Stimulated activated CD4-positive, alpha-beta T cell treated with anti-CD3 and anti-CD28 coated beads, Interleukin-2, amount 100 ng/mL, for 48 hours (primary cell): Measurements from ENCODE around the gene PNLDC1.

Source experiments
- DNase-seq, 2 donors: peaks; one replicate each; pipeline ENCODE4 v3.0.0-alpha.2; 2020

PNLDC1 gene, protein sequence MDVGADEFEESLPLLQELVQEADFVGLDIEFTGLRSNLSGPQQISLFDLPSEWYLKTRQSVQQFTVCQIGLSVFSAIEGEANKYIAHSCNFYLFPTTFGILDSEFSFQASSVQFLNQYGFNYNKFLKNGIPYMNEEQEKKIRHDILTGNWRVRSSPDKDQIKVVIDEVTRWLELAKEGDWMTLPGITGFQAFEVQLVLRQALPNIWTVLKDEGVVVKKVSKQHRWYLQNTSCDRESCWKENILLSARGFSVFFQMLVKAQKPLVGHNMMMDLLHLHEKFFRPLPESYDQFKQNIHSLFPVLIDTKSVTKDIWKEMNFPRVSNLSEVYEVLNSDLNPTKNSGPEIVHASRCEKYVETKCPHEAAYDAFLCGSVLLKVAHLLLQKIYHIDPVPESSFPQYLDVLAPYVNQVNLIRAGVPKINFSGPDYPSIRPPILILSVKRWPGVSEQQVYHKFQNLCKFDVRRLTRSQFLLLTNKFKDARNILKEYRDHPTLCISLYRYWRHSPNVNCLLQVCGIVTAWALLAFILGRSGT

DNA sequence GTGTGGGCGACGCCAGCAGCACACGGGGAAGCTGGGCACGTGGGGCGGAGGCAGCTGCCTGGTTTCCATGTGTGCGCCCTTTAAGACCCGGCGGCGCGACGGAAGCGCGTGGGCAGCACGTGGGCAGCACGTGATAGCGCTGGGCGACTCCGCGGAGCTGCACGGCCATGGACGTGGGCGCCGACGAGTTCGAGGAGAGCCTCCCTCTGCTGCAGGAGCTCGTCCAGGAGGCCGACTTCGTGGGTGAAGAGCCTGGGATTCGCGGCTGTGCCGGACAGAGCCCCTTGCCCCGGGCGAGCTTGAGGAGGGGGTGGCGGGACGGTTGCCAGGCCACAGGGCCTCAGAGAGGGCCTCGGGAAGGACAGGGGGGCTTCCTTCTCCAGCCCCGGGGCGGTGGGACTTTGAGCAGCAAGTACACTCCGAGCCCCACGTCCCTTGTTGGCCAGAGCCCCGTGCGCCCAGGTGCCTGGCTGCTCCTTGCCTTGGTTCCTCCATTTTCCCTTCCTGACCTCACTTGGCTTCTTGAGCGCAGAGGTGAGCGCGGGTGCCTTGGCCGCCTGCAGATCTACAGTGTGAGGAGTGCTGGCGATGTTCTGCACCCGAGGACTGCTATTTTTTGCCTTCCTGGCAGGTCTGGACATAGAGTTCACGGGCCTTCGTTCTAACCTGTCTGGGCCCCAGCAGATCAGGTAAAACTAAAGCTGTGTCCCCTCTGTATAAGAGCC is at the start of gene PNLDC1:
Gene PNLDC1, plus strand, starts transcription at position 136 of the 725 bp plus-strand sequence. Its CDS starts 32 bp downstream, at position 168.
- no peak for DNase-seq

DNA sequence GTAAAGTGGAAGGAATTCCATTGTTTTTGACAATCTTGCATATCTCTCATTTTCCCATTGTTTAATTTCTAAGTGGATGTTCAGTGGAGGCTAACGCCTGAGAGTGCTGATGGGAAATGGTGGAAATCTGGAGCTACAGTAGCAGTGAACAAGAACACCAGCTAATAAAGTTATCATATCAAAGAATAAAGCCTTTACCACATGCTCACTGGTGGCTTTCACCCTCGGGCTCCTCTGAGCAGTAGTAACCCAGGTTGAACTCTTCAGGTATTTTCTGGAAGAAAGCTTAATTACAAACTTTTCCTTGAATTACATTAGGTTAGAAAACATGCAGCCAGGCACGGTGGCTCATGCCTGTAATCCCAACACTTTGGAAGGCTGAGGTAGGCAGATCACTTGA is 48.6 kb upstream of the PNLDC1 start:
- no peak for DNase-seq

DNA sequence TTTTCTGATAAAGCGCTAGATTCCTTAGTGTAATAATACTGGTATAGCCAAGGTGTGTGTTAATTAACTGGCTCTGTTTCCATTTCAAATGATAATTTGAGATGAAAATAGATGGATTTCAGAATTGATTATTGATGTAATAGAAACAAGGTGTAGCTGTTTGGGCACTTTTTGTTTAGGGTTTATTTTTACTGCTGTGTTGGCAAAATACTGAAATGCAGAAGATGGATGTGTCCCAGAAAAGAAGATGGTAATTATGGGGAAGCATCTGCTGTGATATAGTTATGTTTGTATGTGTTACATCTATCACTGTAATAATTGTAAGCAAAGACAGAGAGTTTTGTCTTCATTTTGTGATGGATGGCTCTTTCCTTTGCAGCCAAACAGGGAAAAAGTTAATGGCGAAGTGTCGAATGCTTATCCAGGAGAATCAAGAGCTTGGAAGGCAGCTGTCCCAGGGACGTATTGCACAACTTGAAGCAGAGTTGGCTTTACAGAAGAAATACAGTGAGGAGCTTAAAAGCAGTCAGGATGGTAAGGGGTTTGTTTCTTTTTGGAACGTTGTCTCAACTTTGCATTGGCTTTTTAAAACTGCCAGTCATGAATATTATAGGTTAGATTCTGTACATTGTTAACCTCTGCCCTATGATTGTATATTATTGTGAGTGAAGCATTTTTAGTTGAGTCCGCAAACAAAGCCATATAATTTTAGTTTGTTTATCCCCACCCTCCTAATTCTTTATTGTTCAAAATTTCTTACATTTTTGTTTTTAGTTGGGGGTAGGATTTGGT is 46.8 kb upstream of the PNLDC1 start:
- no peak for DNase-seq

DNA sequence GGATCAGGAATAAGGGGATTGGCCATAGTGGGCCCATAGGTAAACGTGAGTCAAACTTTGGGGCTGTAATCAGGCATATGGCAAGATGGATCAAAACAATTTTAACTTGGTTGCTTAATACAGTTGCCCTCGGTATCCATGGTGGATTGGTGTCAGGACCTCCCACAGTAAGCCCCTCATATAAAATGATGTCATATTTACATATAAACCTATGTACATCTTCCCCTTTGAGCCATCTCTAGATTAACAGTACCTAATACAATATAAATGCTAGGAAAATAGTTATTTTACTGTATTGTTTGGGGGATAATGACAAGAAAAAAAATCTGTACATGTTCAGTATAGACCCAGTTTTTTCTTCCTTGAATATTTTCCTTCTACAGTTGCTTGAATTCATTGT is 45.7 kb upstream of the PNLDC1 start:
- DNase-seq, result no peak

DNA sequence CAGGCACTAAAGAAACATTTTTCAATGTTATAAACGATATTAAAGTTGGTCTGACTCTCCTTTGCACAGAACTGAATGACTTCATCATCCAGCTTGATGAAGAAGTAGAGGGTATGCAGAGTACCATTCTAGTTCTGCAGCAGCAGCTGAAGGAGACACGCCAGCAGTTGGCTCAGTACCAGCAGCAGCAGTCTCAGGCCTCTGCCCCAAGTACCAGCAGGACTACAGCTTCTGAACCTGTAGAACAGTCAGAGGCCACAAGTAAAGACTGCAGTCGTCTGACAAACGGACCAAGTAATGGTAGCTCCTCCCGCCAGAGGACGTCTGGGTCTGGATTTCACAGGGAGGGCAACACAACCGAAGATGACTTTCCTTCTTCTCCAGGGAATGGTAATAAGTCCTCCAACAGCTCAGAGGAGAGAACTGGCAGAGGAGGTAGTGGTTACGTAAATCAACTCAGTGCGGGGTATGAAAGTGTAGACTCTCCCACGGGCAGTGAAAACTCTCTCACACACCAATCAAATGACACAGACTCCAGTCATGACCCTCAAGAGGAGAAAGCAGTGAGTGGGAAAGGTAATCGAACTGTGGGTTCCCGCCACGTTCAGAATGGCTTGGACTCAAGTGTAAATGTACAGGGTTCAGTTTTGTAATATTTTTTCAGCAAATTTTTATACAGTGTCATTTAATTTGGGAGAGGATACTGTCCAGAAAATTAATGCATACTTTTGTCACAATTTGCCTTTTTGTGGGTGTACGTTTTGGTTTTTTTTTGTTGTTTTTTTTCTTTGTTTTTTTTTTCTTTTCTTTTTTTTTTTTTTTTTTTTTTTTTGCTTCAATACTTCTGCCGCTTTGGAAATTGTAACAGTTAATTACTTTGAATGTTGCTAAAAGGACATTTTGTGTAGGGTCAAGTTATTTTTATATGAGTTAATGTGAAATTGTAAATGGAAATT is 44.8 kb upstream of the PNLDC1 start:
- DNase-seq, result no peak

DNA sequence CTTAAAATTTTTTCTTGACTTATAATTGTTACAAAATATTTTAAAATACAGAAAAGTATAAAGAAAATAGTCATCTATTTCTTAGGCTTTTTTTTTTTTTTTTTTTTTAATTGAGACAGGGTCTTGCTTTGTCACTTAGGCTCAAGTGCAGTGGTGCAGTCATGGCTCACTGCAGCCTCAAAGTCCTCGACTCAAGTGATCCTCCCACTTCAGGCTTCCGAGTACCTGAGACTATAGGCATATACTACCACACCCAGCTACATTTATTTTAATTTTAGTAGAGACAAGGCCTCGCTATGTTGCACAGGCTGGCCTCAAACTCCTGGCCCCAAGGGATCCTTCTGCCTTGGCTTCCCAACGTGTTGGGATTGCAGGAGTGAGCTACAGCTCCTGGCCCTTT is 43.6 kb upstream of the PNLDC1 start:
- no peak for DNase-seq

DNA sequence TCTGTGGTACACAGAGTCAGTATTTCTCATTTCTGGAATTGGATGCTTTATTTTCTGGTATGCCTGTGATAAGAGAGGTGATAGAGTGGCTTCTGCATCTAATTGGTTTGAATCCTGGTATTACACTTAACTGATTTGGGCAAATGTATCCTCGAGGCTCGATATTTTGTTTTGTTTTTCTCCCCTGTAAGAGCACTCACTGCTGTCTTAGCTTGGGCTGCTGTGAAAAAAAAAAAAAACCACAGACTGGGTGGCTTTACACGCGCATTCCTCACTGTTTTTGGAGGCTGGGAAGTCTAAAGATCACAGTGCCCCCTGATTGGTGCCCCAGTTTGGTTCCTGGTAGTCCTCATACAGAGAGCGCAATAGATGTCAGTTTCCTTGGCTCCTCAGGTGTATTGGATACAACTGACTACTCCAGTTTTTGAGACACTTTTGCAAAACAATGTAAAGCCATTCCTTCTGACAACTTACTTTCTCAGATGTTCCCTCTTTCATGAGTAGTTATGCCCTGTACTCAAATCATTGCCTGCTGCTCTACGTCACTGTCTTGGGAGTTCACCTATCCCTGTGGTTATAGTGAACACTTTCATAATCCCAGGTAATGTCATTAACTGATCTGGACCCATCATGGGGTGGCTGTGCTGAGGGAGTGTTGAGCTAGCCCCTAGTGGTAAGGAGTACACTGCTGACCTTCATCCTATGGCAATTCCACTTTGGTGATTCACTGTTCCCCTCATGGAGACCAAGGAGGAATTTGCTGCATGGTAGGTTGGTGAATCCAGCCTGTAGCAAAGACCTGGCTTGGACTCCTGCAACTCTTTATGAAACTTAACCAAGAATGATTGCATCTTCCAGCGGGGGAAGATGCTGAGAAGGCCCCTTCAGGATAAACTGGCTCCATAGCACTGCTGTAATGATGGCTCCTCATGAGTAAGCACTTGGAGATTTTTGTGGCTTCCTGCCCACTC is 41.8 kb upstream of the PNLDC1 start:
- no peak for DNase-seq

DNA sequence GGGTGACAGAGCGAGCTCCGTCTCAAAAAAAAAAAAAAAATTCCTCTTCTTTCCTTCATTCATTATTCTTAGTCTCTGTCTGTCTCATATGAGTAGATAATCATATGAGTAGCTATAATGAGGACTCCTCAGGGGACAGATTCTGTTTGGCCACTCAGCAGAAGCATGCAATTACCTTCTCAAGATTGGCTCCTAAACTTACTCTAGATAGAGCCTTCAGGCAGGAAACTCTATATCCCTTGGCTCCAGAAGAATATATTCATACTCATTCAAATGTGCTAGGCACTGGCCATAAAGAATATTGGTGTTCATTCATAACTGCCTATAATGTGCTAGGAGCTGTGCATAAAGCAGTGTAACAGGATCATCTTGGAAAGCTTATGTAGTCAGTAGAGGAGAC is 40.4 kb upstream of the PNLDC1 start:
- no peak for DNase-seq

DNA sequence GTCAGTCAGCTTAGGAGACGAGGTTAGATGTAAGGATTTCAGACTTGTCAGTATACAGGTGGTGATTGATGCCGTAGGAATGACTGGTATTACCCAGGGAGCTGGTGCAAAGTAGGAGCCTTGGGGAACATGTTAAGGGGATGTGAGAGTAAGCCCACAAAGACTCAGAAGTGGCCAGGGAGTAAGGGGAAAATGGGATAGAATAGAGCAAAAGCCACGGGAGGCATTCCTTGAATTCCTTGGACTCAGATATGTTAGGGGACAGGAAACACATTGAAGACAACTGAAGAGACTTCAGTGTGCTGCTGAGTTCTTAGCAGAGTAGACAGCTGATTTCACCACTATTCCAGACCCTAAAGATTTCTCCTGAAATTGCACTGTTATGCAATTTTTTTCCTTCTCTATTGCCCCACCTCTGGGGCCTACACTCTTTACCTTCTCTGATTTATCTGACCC is 39.4 kb upstream of the PNLDC1 start:
- no peak for DNase-seq

DNA sequence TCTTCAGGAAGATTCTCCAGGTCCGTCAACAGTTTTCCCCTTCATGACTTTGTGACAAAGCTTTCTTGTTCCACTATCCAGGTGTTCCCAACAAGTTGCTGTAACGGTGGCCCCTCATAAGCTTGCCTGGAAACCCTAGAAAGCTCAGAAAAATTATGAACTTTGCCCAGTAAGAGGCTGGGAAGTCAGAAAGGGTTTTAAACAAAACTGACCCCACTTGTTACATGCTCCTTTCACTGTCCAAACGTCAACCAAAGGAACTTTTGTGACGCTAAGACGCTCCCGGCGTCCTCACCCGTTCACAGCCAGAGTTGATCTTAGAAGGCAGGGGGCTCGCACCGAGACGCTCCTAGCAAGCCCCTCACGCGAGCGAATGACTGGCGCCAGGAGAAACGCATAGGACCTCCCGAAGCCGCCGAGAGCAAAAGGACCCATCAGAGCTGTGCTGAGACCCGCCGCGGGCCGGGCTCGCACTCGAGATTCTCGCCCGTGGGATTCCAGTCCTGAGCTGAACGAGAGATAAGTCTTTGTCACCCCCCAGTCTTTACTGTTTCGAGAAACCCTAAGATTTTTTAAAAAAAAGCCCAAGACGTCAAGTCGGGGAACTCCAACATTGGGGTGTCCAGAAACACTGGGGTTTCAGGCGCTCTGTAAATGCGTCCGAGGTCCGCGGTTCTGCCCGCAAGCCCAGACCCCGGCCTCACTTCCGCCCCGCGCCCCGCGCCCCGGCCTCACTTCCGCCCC is 38.8 kb upstream of the PNLDC1 start:
- peak; percentile 16 to 22 for DNase-seq

DNA sequence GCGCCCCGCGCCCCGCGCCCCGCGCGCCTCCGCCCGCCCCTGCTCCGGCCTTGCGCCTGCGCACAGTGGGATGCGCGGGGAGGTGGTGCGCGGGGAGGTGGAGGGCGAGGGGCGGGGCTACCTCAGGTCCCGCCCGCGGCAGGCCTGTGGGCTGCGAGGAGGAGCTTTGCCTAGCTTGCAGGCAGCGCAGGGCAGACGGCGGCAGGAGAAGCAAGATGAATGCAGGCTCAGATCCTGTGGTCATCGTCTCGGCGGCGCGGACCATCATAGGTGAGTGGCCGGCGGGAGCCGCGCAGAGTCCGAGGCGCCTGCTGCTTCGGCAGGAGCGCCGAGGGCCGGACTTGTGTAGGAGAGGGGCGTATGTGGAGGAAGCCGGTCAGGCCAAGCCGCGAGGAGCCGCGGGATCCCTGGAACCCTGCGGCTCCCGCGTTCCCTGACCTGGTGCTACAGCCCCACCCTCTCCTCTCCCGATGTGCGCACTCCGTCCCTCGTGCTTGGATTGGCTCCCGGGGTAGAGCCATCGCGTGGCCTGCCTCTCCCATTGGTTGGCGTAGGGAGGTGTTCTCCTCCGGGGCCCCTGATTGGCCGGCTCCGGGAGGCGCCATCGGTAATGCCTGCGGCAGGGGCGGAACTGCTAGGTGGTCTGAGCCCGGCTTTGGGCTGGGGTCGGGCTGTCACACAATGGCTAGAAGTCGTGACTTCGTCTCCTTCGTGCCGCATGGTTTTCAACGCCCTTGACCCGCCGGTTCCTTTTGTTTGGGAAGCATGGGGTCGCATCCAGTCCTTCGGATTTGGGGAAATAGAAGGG is 38.0 kb upstream of the PNLDC1 start, which contains the start of gene ACAT2:
Gene ACAT2, plus strand, starts transcription at position 173 of the 808 bp plus-strand sequence. Its CDS starts 43 bp downstream, at position 216.
- peak; percentile 82 to 86 for DNase-seq

DNA sequence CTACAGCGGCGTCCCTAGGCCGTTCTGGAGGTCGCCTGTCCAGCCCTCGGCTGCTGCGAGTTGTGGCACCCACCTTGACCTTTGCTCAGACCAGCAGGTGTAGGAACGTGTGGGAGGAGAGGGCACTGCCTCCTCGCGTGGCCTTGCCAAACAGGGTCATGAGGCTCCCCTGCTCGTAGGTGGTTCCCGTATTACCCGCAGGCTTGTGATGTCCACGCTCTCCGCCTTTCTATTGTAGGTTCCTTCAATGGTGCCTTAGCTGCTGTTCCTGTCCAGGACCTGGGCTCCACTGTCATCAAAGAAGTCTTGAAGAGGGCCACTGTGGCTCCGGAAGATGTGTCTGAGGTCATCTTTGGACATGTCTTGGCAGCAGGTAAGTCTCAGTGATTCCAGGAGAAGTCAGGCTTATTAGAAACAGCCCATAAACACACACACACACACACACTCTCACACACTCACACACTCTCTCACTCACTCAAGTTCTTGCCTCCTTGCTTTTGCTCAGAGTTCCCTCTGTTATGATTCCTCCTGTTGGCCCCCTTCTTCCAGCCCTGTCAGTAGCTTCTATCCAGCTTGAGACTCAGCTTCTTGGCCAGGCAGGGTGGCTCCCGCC is 37.3 kb upstream of the PNLDC1 start:
- DNase-seq, result peak in 1 of 2 donors; percentile 5

DNA sequence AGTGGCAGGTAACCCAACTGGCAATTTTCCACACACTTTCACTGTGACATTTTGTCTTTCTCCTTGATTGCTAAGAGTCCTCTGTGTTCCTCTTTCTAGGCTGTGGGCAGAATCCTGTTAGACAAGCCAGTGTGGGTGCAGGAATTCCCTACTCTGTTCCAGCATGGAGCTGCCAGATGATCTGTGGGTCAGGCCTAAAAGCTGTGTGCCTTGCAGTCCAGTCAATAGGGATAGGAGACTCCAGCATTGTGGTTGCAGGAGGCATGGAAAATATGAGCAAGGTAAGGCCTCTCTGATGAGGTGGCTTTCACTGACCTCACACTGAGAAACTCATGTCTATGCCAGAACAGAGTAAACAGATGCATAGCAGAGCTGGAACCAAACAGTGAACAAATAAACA is 33.2 kb upstream of the PNLDC1 start:
- no peak for DNase-seq

DNA sequence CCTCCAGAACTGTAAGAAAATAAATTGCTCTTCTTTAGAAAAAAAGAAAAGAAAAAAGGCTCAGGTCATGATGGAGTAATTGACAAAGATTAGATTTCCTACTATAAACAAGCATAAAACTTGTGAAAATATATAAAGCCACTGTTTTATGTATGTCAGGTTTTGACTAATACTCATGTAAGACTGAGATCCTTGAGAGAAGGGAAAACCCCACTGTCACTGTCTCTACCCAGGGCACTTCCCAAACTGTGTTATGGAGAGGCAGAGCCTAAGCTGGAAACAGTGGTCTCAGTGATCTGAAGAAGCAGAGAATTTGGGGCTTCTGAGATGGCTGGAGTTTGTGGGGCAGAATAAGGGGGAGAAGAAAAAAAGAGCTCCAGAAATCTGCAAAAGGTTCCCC is 30.6 kb upstream of the PNLDC1 start:
- no peak for DNase-seq

DNA sequence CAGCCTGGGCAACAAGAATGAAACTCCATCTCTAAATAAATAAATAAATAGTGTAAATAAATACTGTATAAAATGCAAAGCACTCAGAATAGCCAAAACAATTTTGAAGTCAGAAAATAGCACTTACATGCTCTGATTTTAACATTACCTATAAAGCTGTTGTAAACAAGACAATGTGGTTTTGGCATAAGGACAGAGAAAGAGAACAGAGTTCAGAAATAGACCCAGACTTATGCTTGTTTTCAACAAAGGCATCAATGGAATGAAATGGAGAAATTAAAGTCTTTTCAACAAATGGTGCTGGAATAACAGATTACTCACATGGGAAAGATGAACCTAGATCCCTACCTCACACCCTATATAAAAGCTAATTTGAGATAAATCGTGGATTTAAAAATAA is 27.9 kb upstream of the PNLDC1 start:
- no peak for DNase-seq

DNA sequence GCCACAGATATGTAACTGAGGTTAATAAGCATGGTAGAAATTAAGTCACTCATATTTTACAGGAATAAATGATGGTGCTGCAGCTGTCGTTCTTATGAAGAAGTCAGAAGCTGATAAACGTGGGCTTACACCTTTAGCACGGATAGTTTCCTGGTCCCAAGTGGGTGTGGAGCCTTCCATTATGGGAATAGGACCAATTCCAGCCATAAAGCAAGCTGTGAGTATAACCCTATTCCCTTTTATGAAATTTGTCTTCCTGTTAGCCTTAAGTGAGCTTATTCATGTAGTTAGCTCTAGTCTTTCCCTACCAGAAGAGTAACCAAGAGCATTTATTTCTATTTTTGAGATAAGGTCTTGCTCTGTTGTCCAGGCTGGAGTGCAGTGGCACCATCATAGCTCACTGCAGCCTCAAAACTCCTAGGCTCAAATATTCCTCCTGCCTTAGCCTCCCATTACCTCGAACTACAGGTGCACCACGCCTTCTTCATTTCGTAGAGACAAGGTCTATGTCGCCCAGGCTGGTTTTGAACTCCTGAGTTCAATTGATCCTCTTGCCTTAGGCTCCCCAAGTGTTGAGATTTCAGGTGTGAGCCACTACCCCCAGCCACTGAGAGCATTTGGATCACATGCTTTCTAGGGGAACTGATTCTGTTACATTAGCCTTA is 22.7 kb upstream of the PNLDC1 start:
- no peak for DNase-seq

DNA sequence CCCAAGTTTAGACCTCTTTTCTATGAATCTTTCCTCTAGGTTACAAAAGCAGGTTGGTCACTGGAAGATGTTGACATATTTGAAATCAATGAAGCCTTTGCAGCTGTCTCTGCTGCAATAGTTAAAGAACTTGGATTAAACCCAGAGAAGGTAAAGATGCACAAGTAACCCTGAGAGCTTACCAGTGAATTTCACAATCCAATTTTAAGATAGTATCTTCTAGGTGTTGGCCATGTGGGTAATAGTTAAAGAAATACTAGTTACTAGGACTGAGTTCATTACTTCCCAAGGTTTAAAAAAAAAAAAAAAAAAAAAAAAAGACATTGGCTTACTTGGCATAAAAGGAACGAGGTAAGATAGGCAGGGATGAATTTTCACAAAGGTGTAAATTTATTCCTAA is 21.9 kb upstream of the PNLDC1 start:
- DNase-seq, result no peak
